Esophagus squamous epithelium (tissue), 5 donors: ENCODE measurements around the gene SLC35F4. TPM values are rescaled to one million over a fixed set of nuclear protein-coding genes. Genes with fewer than 3 reads are reported as not detected.

ENCODE experiments used
- DNase-seq: peaks from one replicate; lab custom pipeline; 2025; lab: John Stamatoyannopoulos, UW
- H3K27ac ChIP-seq, 4 donors: fragments of 200-600 bp; sonication (generic); one replicate each; pipeline ENCODE4 v1.5.1; 2016 to 2019; ENCODE audit warnings: mild to moderate bottlenecking in 1 of 4
- H3K27me3 ChIP-seq, 4 donors: fragments of 200-600 bp; sonication (generic); 1 replicate in 3 of 4; 2 replicates in 1 of 4; pipeline versions ENCODE4 v1.5.1 to v1.6.0; 2017 to 2021; ENCODE audit warnings: antibody characterized with exemption in 1 of 4
- H3K36me3 ChIP-seq, 3 donors: fragments of 200-600 bp; sonication (generic); one replicate each; pipeline ENCODE4 v1.5.1; 2016 to 2019
- H3K4me1 ChIP-seq, 3 donors: fragments of 200-600 bp; sonication (generic); one replicate each; pipeline ENCODE4 v1.5.1; 2017 to 2019
- H3K4me3 ChIP-seq, 4 donors: fragments of 200-600 bp; sonication (generic); 1 replicate in 3 of 4; 2 replicates in 1 of 4; pipeline ENCODE4 v1.5.1; 2016 to 2019; ENCODE audit warnings: mild to moderate bottlenecking in 2 of 4, moderate library complexity in 1 of 4
- H3K9me3 ChIP-seq, 3 donors: fragments of 200-600 bp; sonication (generic); one replicate each; pipeline ENCODE4 v1.5.1; 2016 to 2019
- POLR2A ChIP-seq, 4 donors: fragments of 450-650 bp; IDR thresholded peaks; one replicate each; pipeline ENCODE4 v1.6.1; 2017; ENCODE audit warnings: antibody characterized with exemption in 4 of 4, mild to moderate bottlenecking in 4 of 4, moderate library complexity in 3 of 4
- WGBS, 2 donors: methylation state at CpG; one replicate each; pipeline ENCODE4 v1.1.5; 2018; 5-methylcytosine and 5-hydroxymethylcytosine counted together
- intact Hi-C: fragments of 100-400 bp; cut with DNase I; formaldehyde crosslinking; loops from one replicate; pipeline ENCODE4 v1.15.0; 2022
- total RNA-seq, 4 donors: library from RNA; depleted of rRNA; stranded (reverse); fragments of >200 nt; gene quantifications; one replicate each; pipeline ENCODE4 v1.1.0, GENCODE V29; 2016
- TF ChIP-seq, protein P1 (sequence below), 6 experiments: fragments of 450-650 bp in 4 of 6; fragments of 200-600 bp in 2 of 6; sonication (generic) in 2 of 6; IDR thresholded peaks; one replicate each; pipeline ENCODE4 v1.5.1; 2016 to 2019; ENCODE audit warnings: antibody characterized with exemption in 6 of 6, mild to moderate bottlenecking in 4 of 6, moderate library complexity in 4 of 6
- donor health status: DM: yes; HTN: yes; CAD: no.

SLC35F4 gene
- total RNA-seq, 4 donors from 2014 or later: not detected

DNA sequence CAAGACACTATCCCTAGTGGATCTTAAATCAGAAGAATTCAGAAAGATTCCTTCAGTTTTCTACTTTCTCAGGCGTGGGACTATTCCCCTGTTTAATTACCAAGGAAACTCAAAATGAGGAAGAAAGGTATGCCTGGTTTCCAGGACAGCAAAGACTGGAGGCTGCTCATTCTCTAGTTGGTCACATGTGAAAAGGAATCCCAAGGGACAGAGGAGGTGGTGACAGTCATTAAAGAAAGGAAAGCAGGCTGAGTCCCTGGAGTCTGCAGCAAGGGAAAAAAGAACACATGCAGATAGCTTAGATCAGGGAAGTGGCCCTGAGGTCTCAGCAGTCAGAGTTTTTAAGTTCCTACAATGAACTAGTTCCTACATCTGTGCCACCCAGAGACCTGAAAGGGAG is 206.8 kb downstream of the SLC35F4 start:
- intact Hi-C loops: no loop called here

DNA sequence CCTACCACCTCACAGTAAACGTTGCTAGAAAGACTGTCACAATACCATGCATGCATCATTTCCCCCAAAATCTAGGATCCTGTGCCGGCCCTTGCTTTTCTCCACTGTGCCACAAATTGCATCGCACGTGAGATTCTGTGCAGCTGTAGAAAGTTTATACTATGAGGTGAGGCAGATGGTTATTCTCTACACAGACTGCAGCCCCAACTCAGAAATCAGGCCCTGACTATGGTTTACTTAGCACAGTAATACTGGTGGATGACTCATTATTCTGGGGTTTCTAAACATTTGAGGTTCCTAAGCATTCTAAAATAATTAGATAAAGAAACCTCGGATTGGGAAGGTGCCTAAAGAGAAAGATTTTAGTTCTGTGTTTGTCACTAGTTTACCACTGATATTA is 208.4 kb downstream of the SLC35F4 start:
- H3K4me1 ChIP-seq: peaks cover 5 to 10% (median 6%) of the 10 kb centered on the region in 3 donors
- no peak overlapping the region for H3K4me3 ChIP-seq
- no peak for DNase-seq
- intact Hi-C loops: no loop called here
- peaks cover 0 to 3% (median 0%) of the 10 kb centered on the region in 3 donors for H3K9me3 ChIP-seq
- H3K27me3 ChIP-seq: no peaks in the 10 kb centered on the region
- 19 to 31% methylated on average over 5 of the region's 5 CpGs for WGBS, 2 donors
- no peak overlapping the region for H3K27ac ChIP-seq
- no peaks in the 10 kb centered on the region for H3K36me3 ChIP-seq
- no peak for TF ChIP-seq POLR2A (IDR thresholded peaks at IDR 0.05)
- TF ChIP-seq, protein P1, sequence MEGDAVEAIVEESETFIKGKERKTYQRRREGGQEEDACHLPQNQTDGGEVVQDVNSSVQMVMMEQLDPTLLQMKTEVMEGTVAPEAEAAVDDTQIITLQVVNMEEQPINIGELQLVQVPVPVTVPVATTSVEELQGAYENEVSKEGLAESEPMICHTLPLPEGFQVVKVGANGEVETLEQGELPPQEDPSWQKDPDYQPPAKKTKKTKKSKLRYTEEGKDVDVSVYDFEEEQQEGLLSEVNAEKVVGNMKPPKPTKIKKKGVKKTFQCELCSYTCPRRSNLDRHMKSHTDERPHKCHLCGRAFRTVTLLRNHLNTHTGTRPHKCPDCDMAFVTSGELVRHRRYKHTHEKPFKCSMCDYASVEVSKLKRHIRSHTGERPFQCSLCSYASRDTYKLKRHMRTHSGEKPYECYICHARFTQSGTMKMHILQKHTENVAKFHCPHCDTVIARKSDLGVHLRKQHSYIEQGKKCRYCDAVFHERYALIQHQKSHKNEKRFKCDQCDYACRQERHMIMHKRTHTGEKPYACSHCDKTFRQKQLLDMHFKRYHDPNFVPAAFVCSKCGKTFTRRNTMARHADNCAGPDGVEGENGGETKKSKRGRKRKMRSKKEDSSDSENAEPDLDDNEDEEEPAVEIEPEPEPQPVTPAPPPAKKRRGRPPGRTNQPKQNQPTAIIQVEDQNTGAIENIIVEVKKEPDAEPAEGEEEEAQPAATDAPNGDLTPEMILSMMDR (IDR thresholded peaks at IDR 0.05): no peak

More for the DNA sequence above, 206.8 kb downstream of the SLC35F4 start:
- Histone ChIP-seq H3K27ac (no peak overlapping the region), H3K4me3 (no peak overlapping the region), H3K9me3 (peaks cover 0 to 7% (median 0%) of the 10 kb centered on the region in 3 donors), H3K36me3 (no peaks in the 10 kb centered on the region), H3K4me1 (peaks cover 5 to 10% (median 6%) of the 10 kb centered on the region in 3 donors), H3K27me3 (no peaks in the 10 kb centered on the region)
- DNase-seq: no peak
- TF ChIP-seq, protein P1 (IDR thresholded peaks at IDR 0.05): no peak
- no peak for TF ChIP-seq POLR2A (IDR thresholded peaks at IDR 0.05)
- WGBS, 2 donors: 60 to 95% methylated on average over 1 of the region's 1 CpG

DNA sequence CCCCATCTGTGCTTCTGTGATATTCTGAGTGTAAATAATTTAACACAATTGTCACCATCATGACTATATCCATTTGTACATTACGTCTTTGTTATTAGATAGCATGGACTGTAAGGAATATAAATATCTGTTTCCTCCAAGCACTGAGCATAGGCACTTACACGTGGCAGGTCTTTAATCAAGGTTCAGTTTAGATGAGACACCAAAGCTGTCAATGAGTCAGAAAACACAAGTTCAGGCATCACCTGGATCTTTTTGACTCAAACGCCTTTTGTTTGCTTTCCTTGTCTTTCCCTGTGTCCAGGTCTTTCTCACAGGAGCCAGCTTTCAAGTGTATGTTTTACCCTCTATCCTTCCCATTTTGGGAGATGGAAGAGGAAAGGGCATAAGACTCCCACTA is 209.0 kb downstream of the SLC35F4 start:
- H3K9me3 ChIP-seq: no peaks in the 10 kb centered on the region
- H3K4me1 ChIP-seq: peaks cover 5 to 10% (median 6%) of the 10 kb centered on the region in 3 donors
- no peaks in the 10 kb centered on the region for H3K36me3 ChIP-seq
- H3K4me3 ChIP-seq: no peak overlapping the region
- intact Hi-C loops: no loop called here
- DNase-seq: no peak
- no peak overlapping the region for H3K27ac ChIP-seq
- WGBS, 2 donors: 21 to 24% methylated on average over 3 of the region's 3 CpGs
- TF ChIP-seq, protein P1 (IDR thresholded peaks at IDR 0.05): no peak
- H3K27me3 ChIP-seq: no peaks in the 10 kb centered on the region

DNA sequence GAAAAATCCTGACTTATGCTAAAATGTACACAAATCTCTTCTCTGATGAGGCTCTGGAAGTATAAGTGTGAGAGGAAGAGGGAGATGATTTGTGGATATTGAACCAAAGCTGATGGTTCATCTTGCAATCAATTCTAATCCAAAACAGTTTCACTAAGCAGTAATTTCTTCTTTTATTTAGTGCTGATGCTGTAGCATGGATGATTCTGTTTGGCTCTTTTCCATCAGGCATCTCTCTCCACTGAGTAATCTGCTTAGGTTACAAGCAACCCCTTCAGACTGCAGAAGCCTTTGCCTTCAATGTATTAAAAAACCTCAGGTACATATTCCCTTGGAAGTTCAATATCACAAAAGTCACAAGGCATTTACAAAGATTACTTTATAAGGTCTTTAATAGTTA is 213.1 kb downstream of the SLC35F4 start:
- intact Hi-C loops: no loop called here
- no peaks in the 10 kb centered on the region for H3K9me3 ChIP-seq
- H3K27ac ChIP-seq: no peak overlapping the region
- peaks cover 5 to 10% (median 6%) of the 10 kb centered on the region in 3 donors for H3K4me1 ChIP-seq
- H3K27me3 ChIP-seq: no peaks in the 10 kb centered on the region
- no peak overlapping the region for H3K4me3 ChIP-seq
- no peak for DNase-seq
- TF ChIP-seq POLR2A (IDR thresholded peaks at IDR 0.05): no peak
- TF ChIP-seq, protein P1 (IDR thresholded peaks at IDR 0.05): no peak
- no peaks in the 10 kb centered on the region for H3K36me3 ChIP-seq

DNA sequence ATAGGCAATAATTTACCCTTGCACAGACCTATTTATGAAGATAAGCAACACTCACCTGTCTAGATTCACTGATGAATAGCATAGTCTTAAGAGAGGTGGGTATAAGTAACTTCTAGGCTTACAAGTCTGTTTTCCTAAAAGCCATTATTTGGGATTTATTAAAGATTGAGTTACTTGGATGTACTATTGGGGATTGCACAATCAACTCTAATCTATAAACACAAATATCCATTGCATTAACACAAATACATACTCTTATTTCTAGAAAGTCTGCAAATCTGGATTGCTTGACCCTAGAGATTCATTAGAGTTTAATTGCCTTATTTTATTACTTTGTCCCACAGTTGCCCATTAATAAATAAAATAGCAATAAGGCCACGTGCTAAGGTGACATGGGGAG is 224.1 kb downstream of the SLC35F4 start:
- WGBS, 2 donors: 27 to 48% methylated on average over 1 of the region's 1 CpG
- Histone ChIP-seq H3K9me3 (no peaks in the 10 kb centered on the region), H3K36me3 (no peaks in the 10 kb centered on the region), H3K4me1 (no peaks in the 10 kb centered on the region), H3K27ac (no peak overlapping the region), H3K4me3 (no peak overlapping the region), H3K27me3 (no peaks in the 10 kb centered on the region)
- TF ChIP-seq, protein P1 (IDR thresholded peaks at IDR 0.05): no peak
- no peak for TF ChIP-seq POLR2A (IDR thresholded peaks at IDR 0.05)
- DNase-seq: no peak
- intact Hi-C loops: no loop called here
